Gastrocnemius medialis (tissue), 4 donors: ENCODE results near the gene ARHGAP8. TPM values are rescaled to one million over a fixed set of nuclear protein-coding genes. Genes with fewer than 3 reads are reported as not detected.

Experiments
- ATAC-seq, 2 donors: fragments of 150-250 bp; one replicate each; pipeline ENCODE4 v1.9.1; 2016
- DNase-seq, 2 donors: peaks; one replicate each; pipeline ENCODE4 v3.0.0-alpha.2; 2019
- H3K27ac ChIP-seq, 4 donors: fragments of 200-600 bp; sonication (generic); 1 replicate in 1 of 4; 2 replicates in 3 of 4; pipeline ENCODE4 v1.5.1; 2016 to 2018; ENCODE audit warnings: mild to moderate bottlenecking in 2 of 4, moderate library complexity in 1 of 4
- H3K27me3 ChIP-seq, 3 donors: fragments of 200-600 bp; sonication (generic) in 2 of 3; 1 replicate in 1 of 3; 2 replicates in 2 of 3; pipeline versions ENCODE4 v1.5.1 to v1.6.0; 2016 to 2019; ENCODE audit warnings: mild to moderate bottlenecking in 1 of 3, moderate library complexity in 1 of 3
- H3K36me3 ChIP-seq, 2 donors: fragments of 200-600 bp; sonication (generic) in 1 of 2; one replicate each; pipeline ENCODE4 v1.5.1; 2017 to 2018
- H3K4me1 ChIP-seq, 2 donors: fragments of 200-600 bp; sonication (generic) in 1 of 2; one replicate each; pipeline ENCODE4 v1.5.1; 2016 to 2017; ENCODE audit warnings: mild to moderate bottlenecking in 2 of 2
- H3K4me3 ChIP-seq, 4 donors: fragments of 200-600 bp; sonication (generic) in 3 of 4; 1 replicate in 1 of 4; 2 replicates in 3 of 4; pipeline ENCODE4 v1.5.1; 2016 to 2019; ENCODE audit warnings: mild to moderate bottlenecking in 2 of 4
- H3K9me3 ChIP-seq, 3 donors: fragments of 200-600 bp; sonication (generic) in 2 of 3; 1 replicate in 1 of 3; 2 replicates in 2 of 3; pipeline ENCODE4 v1.5.1; 2016 to 2019
- POLR2A ChIP-seq, 2 donors: fragments of 450-650 bp; IDR thresholded peaks; one replicate each; pipeline ENCODE4 v1.6.1; 2017; ENCODE audit warnings: antibody characterized with exemption in 2 of 2, mild to moderate bottlenecking in 2 of 2, moderate library complexity in 2 of 2
- in situ Hi-C, 4 donors: fragments of 200-750 bp; cut with MboI; loops; one replicate each; pipeline versions ENCODE4 v1.15.0 to v1.8.0; 2017; ENCODE audit warnings: low sequenced_read_pairs in 4 of 4
- intact Hi-C: fragments of 100-400 bp; cut with DNase I; formaldehyde crosslinking; loops from one replicate; pipeline ENCODE4 v1.15.1; 2023; ENCODE audit warnings: low total_unique reads
- total RNA-seq, 4 donors: library from RNA; depleted of rRNA; stranded (reverse); fragments of >200 nt; gene quantifications; one replicate each; pipeline versions ENCODE4 v1.1.0 to v1.2.3, GENCODE V29; 2016
- TF ChIP-seq, protein P1 (sequence below), 5 experiments: fragments of 450-650 bp in 3 of 5; fragments of 200-600 bp in 2 of 5; sonication (generic) in 2 of 5; IDR thresholded peaks in 4 of 5; conservative IDR thresholded peaks in 1 of 5; 1 replicate in 4 of 5; 2 replicates in 1 of 5; pipeline ENCODE4 v1.5.1; 2016 to 2019; ENCODE audit warnings: antibody characterized with exemption in 5 of 5, mild to moderate bottlenecking in 3 of 5, moderate library complexity in 3 of 5

ARHGAP8 gene
- total RNA-seq, 4 donors from 2014 or later = not detected

DNA sequence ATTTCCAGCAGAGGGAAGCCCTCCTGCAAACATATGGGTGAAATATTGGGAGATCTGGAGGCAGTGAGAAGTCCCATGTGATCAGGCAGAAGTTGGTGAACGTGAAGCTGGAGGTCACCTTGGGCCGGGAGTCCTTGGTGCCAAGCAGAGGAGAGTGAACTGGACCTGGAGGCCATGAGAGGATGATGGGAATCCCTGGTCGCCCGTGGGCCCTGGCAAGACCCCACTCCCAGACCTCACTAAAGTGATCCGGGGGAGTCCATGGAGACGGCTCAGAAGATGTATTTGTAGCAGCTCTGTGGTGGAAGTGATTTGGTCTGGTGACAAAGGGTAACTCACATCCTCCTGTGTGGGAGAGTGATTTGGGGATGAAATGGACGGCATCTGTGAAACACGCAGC, 71.0 kb downstream of the ARHGAP8 start:
- DNase-seq (no peak), ATAC-seq (no peak)
- Histone ChIP-seq H3K36me3 (no peaks in the 10 kb centered on the region), H3K27me3 (peaks cover 0 to 3% (median 0%) of the 10 kb centered on the region in 3 donors), H3K9me3 (no peaks in the 10 kb centered on the region), H3K4me1 (no peaks in the 10 kb centered on the region), H3K27ac (no peak overlapping the region), H3K4me3 (no peak overlapping the region)
- TF ChIP-seq, protein P1, sequence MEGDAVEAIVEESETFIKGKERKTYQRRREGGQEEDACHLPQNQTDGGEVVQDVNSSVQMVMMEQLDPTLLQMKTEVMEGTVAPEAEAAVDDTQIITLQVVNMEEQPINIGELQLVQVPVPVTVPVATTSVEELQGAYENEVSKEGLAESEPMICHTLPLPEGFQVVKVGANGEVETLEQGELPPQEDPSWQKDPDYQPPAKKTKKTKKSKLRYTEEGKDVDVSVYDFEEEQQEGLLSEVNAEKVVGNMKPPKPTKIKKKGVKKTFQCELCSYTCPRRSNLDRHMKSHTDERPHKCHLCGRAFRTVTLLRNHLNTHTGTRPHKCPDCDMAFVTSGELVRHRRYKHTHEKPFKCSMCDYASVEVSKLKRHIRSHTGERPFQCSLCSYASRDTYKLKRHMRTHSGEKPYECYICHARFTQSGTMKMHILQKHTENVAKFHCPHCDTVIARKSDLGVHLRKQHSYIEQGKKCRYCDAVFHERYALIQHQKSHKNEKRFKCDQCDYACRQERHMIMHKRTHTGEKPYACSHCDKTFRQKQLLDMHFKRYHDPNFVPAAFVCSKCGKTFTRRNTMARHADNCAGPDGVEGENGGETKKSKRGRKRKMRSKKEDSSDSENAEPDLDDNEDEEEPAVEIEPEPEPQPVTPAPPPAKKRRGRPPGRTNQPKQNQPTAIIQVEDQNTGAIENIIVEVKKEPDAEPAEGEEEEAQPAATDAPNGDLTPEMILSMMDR (IDR thresholded peaks at IDR 0.05 in 4 of 5, conservative IDR thresholded peaks at IDR 0.05 in 1 of 5) = no peak
- no peak for TF ChIP-seq POLR2A (IDR thresholded peaks at IDR 0.05)
- intact Hi-C loops (no loop called here), in situ Hi-C loops (no loop called here)

DNA sequence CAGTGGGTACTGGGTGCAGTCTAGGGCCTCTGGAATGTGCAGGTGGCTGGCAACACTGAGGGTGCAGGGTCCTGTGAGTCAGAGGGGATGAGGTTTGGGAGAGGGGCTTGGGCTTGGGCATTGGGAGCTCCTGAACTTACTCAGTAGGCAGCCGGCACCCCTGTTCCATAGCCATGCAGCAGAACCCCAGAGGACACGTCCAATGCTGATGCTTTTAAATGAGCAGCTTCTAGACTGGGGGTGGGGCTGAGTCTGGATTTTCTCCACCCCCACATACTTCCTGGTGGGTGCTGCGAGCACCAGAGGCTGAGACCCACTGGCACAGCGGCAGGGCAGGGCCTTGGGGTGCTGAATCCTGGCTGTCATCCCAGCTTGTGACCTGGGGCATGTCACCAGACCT, 71.4 kb downstream of the ARHGAP8 start:
- Histone ChIP-seq H3K27me3 (peaks cover 0 to 3% (median 0%) of the 10 kb centered on the region in 3 donors), H3K36me3 (no peaks in the 10 kb centered on the region), H3K4me1 (no peaks in the 10 kb centered on the region), H3K27ac (no peak overlapping the region), H3K4me3 (no peak overlapping the region), H3K9me3 (no peaks in the 10 kb centered on the region)
- intact Hi-C loops = no loop called here
- DNase-seq = no peak
- no peak for ATAC-seq
- in situ Hi-C loops = no loop called here
- TF ChIP-seq POLR2A (IDR thresholded peaks at IDR 0.05) = no peak
- TF ChIP-seq, protein P1 (IDR thresholded peaks at IDR 0.05 in 4 of 5, conservative IDR thresholded peaks at IDR 0.05 in 1 of 5) = no peak

DNA sequence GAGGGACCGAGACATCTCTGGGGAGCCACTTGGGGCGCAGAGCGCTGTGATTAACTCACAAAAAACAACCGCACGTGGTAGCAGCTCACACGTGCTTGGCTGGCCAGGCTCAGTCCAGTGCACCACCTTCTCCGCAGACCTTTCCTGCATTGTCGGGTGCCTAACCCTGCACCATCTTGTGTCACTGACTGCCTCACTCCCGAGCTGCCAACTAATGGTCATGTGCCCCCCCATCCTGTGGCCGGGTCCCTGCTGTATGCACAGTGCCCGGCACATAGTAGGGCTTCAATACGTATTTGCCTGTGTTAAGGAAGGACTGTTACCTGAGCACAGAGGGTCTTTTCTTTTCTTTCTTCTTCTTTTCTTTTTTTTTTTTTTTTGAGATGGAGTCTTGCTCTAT, 71.9 kb downstream of the ARHGAP8 start:
- intact Hi-C loops = no loop called here
- Histone ChIP-seq H3K4me3 (no peak overlapping the region), H3K4me1 (no peaks in the 10 kb centered on the region), H3K27ac (no peak overlapping the region), H3K36me3 (no peaks in the 10 kb centered on the region), H3K9me3 (no peaks in the 10 kb centered on the region), H3K27me3 (peaks cover 0 to 3% (median 0%) of the 10 kb centered on the region in 3 donors)
- no peak for TF ChIP-seq POLR2A (IDR thresholded peaks at IDR 0.05)
- TF ChIP-seq, protein P1 (IDR thresholded peaks at IDR 0.05 in 4 of 5, conservative IDR thresholded peaks at IDR 0.05 in 1 of 5) = no peak
- ATAC-seq = no peak
- no peak for DNase-seq
- in situ Hi-C loops = no loop called here

DNA sequence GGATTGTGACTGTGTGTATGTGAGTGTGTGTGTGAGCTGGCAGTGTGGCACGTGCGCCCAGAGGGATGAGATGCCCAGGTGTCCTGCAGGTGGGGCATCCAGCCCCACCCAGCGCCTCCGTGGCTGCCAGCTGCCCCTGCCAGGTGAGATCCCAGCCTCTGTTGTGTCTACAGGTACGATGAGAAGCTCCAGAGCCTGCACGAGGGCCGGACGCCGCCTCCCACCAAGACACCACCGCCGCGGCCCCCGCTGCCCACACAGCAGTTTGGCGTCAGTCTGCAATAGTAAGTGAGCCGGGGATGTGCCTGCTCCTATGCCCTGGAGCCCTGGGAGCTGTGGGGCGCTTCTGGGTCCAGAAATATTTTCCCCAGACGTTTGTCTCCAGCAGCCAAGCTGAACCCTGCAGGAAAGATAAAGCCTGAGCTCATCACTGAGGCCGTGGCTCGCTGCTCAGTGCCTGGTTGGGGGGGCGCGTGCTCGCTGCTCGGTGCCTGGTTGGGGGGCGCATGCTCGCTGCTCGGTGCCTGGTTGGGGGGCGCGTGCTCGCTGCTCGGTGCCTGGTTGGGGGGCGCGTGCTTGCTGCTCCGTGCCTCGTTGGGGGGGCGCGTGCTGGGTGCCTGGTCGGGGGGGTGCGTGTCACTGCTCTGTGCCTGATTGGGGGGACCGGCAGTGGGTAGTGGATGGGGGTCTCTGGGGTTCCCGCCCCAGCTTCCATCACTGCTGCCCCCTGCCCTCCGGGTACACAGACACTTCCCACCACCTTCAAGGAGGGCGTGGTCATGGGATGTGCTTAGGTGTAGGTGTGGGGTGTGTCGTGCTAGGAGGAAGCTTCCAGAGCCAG, 73.2 kb downstream of the ARHGAP8 start:
- intact Hi-C loops (no loop called here), in situ Hi-C loops (no loop called here)
- Histone ChIP-seq H3K27me3 (no peaks in the 10 kb centered on the region), H3K4me1 (no peaks in the 10 kb centered on the region), H3K36me3 (no peaks in the 10 kb centered on the region), H3K4me3 (no peak overlapping the region), H3K27ac (no peak overlapping the region), H3K9me3 (no peaks in the 10 kb centered on the region)
- DNase-seq = no peak
- ATAC-seq = no peak
- TF ChIP-seq, protein P1 (IDR thresholded peaks at IDR 0.05 in 4 of 5, conservative IDR thresholded peaks at IDR 0.05 in 1 of 5) = no peak
- TF ChIP-seq POLR2A (IDR thresholded peaks at IDR 0.05) = no peak
